Skeletal muscle cell (primary cell): ENCODE data around the gene PRKCD.
A peak's percentile ranks its signal among the peaks of the same experiment; 100 is the strongest.

Experiments used
- DNase-seq: peaks from one replicate; pipeline ENCODE4 v3.0.0-alpha.2; 2010; ENCODE audit warnings: low read depth
- H3K4me3 ChIP-seq: 2 replicates; pipeline ENCODE4 v1.5.1; 2011; ENCODE audit warnings: low read depth, mild to moderate bottlenecking, control low read depth, low read length, moderate library complexity

PRKCD gene

GRCh38 chr3:53160660-53161449 lies at the start of gene PRKCD:
TSS of gene PRKCD (plus strand) at chr3:53161209. CDS start at chr3:53178423, 17,214 bp downstream.
- peak; percentile 43 for DNase-seq
- H3K4me3 ChIP-seq, result peak within 1 kb of the TSS; percentile 91

- DNase-seq, result no peak
- H3K4me3 ChIP-seq, result no peak overlapping the region
Observed at GRCh38 chr3:53111822-53112221, 49.2 kb upstream of the PRKCD start.

- no peak for DNase-seq
- no peak overlapping the region for H3K4me3 ChIP-seq
Observed at GRCh38 chr3:53113293-53114010, 47.6 kb upstream of the PRKCD start.

- no peak for DNase-seq
- no peak overlapping the region for H3K4me3 ChIP-seq
Observed at GRCh38 chr3:53114011-53114400, 47.0 kb upstream of the PRKCD start.

GRCh38 chr3:53114412-53115074 lies 46.5 kb upstream of the PRKCD start:
- no peak for DNase-seq
- H3K4me3 ChIP-seq, result no peak overlapping the region

GRCh38 chr3:53116956-53117355 lies 44.1 kb upstream of the PRKCD start:
- DNase-seq, result no peak
- no peak overlapping the region for H3K4me3 ChIP-seq

- H3K4me3 ChIP-seq, result no peak overlapping the region
- no peak for DNase-seq
Observed at GRCh38 chr3:53120336-53120735, 40.7 kb upstream of the PRKCD start.

GRCh38 chr3:53122255-53122932 lies 38.6 kb upstream of the PRKCD start:
- DNase-seq, result no peak

GRCh38 chr3:53122933-53123305 lies 38.1 kb upstream of the PRKCD start:
- H3K4me3 ChIP-seq, result no peak overlapping the region

More at GRCh38 chr3:53122255-53122932, 38.6 kb upstream of the PRKCD start:
- no peak overlapping the region for H3K4me3 ChIP-seq

GRCh38 chr3:53123510-53123909 lies 37.5 kb upstream of the PRKCD start:
- no peak for DNase-seq
- H3K4me3 ChIP-seq, result no peak overlapping the region

More at GRCh38 chr3:53122933-53123305, 38.1 kb upstream of the PRKCD start:
- no peak for DNase-seq

- DNase-seq, result no peak
- no peak overlapping the region for H3K4me3 ChIP-seq
Observed at GRCh38 chr3:53123953-53124352, 37.1 kb upstream of the PRKCD start.

GRCh38 chr3:53126601-53127000 lies 34.4 kb upstream of the PRKCD start:
- DNase-seq, result no peak
- H3K4me3 ChIP-seq, result no peak overlapping the region

GRCh38 chr3:53129344-53129743 lies 31.7 kb upstream of the PRKCD start:
- peak overlapping the region; percentile 93 for H3K4me3 ChIP-seq
- DNase-seq, result no peak

- peak within 1 kb of the TSS; percentile 93 for H3K4me3 ChIP-seq
- DNase-seq, result peak; percentile 89
Observed at GRCh38 chr3:53130179-53131061, 30.6 kb upstream of the PRKCD start, which contains the start of gene RFT1. TSS of gene RFT1 (minus strand) at chr3:53130435. CDS start at chr3:53130400, 35 bp downstream.

GRCh38 chr3:53131096-53131495 lies 29.9 kb upstream of the PRKCD start:
- H3K4me3 ChIP-seq, result peak overlapping the region; percentile 93
- no peak for DNase-seq

GRCh38 chr3:53132347-53132746 lies 28.7 kb upstream of the PRKCD start:
- no peak overlapping the region for H3K4me3 ChIP-seq
- no peak for DNase-seq

GRCh38 chr3:53134631-53135232 lies 26.3 kb upstream of the PRKCD start:
- DNase-seq, result peak; percentile 27
- no peak overlapping the region for H3K4me3 ChIP-seq

- DNase-seq, result no peak
- no peak overlapping the region for H3K4me3 ChIP-seq
Observed at GRCh38 chr3:53137221-53137620, 23.8 kb upstream of the PRKCD start.
